T47D (cell line): ENCODE results near the gene IKZF1.

Experiments used
- DNase-seq, 2 experiments: peaks; one replicate each; pipeline versions ENCODE4 v3.0.0 to v3.0.0-alpha.2; 2011 to 2012; ENCODE audit warnings: low read depth in 1 of 2, low spot score in 1 of 2
- JUND ChIP-seq: IDR thresholded peaks from 2 replicates; pipeline ENCODE4 v1.6.1; 2012; ENCODE audit warnings: low read depth
- in situ Hi-C: cut with HindIII; loops from 2 replicates; pipeline ENCODE4 v1.10.0; 2016; ENCODE audit warnings: low sequenced_read_pairs, low pct_unique_long_range_greater_than_20kb

The IKZF1 gene

DNA sequence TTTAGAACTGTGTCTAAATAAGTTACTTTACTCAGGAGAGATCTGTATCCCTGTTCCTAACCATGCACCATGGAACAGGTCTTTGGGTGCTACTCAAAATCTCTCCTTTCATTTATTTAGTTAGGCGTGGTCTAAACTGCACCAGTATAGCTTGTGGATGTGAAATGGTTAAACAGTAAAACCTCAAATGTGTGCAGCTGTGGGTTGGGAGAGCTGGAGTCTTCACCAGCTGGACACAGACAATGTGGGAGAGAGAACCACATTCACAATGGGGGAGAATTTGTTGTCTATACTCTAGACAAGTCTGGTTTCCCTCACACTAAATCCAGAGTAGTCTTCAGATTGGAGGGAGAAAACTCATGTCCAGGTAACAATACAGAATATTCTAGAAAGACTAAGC, 31.2 kb upstream of the IKZF1 start:
- no peak for TF ChIP-seq JUND
- DNase-seq, result no peak
- in situ Hi-C loops, result no loop called here

DNA sequence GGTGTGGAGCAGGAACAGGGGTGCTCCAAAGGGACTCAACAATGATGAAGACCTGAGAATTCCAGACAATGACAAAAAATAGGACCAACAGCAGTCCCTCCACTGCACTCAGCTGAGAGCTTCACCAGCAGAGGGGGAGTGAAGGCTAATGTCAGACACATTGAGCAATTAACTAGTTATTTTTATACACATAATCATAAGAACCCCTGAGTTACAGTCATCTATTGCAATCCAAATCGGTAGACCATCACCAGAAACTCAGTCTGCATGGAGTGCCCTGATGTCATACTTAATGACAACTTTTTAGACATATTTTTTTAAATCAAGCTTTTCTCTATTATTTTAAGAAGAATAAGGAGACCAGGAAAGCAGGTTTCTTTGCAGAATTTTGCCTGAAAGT, 30.6 kb upstream of the IKZF1 start:
- no peak for DNase-seq
- TF ChIP-seq JUND, result no peak
- in situ Hi-C loops, result no loop called here

DNA sequence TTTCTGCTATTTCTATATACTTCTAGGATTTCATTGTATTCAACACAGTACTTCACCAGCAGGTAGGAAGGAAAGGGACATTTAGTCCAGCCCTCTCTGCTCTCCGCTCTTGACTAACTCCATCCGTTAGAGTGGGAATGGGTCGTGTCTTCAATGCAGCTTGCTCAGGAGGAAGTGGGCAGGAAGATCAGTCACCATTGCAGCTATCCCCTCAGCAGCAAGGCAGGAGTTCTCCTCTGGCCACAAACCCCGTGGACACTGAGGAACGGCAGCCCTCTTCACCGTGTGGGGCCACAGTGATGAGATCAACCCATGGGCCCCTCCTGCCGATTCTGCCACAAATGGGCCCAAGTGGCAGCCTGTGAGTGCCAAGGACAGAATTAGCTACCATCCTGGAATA, 30.2 kb upstream of the IKZF1 start:
- in situ Hi-C loops, result no loop called here
- TF ChIP-seq JUND, result no peak
- no peak for DNase-seq

DNA sequence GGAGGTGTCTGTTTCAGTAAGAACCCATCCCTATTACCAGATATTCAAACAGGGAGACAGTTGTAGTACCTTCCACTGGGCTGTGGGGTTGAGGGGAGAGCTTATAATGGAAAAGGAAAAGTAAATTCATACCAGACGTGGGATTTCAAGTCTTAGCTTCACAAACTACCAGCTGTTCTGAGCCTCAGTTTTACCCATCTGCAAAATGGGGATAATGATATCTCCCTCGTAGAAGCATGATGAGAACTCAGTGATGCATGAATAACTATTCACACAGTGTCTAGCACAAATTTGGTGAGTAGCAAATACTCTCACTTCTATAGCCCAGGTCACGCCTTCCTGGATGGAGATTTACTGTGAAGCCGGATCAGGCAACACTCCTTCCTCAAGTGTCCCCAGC, 29.1 kb upstream of the IKZF1 start:
- no peak for DNase-seq
- TF ChIP-seq JUND, result no peak
- in situ Hi-C loops, result no loop called here

DNA sequence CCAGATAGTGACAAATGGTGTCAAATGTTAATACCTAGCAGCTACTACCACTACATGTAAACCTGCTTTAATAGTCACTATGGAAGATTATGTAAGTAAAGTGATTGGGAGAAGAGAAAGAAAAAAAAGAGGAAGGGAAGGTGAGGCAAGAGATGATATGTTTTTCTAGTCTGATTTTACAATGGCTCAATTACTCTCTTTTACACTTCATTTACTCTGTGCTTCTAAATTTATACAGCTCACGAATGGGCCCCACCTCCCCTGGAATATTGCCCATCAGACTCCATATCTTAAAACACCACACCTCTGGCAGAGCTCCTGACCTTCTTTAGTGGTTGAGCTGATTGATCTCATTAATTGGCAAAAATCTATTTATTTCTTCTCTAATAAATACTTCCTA, 28.0 kb upstream of the IKZF1 start:
- TF ChIP-seq JUND, result no peak
- no peak for DNase-seq
- in situ Hi-C loops, result no loop called here

DNA sequence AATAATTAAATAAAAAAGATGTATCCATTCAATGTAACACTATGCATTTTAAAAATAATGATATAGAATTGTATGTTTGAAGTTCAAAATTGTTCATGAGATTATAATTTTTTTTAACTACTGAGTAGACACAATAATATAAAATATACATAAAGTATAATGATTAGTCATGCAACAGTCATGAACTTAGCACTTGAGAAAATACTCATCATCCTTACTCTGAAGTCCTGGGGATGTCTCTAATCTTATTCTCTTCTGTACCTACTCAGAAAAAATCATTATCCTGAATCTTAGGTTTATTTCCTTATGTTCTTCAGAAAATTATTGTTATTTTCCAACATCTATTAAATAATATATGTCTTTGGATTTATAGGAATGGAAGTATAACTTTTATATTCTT, 26.4 kb upstream of the IKZF1 start:
- no peak for TF ChIP-seq JUND
- in situ Hi-C loops, result no loop called here
- no peak for DNase-seq

DNA sequence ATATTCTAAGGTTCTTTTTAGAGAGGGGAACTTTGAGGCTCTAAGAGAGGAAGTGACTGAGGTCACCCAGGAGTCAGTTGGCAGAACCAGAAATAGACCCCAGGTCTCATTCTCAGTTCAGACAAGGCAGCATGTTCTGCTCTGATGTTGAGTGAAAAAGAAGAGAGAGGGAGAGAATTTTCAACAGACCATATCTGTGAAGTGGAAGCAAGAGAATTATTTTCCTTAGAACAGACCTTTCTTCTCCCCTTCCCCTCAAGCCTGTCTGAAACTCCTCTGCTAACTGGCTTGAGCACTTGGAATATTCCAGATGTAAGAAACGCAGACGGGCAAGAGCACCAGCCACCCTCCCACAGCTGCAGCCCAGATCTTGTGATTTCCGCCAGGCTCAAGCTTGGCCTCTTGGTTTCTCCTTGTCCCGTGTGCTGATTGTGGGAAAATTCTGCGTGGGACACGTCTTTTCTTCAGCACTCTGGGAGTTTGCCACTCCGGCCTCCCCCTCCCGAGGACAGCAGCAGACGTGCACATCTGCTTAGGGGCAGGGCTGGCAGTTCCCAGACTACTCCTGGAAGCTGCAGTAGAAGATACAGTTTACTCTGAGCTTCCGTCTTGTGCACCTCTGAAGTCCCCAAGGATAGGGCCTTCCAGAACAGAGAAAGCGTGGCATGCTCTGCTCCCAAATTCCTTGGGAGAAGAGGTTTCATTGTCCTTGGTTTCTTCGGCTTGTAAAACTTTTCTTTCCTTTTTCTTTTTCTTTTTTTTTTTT, 22.7 kb upstream of the IKZF1 start:
- in situ Hi-C loops, result no loop called here
- no peak for DNase-seq
- TF ChIP-seq JUND, result no peak

DNA sequence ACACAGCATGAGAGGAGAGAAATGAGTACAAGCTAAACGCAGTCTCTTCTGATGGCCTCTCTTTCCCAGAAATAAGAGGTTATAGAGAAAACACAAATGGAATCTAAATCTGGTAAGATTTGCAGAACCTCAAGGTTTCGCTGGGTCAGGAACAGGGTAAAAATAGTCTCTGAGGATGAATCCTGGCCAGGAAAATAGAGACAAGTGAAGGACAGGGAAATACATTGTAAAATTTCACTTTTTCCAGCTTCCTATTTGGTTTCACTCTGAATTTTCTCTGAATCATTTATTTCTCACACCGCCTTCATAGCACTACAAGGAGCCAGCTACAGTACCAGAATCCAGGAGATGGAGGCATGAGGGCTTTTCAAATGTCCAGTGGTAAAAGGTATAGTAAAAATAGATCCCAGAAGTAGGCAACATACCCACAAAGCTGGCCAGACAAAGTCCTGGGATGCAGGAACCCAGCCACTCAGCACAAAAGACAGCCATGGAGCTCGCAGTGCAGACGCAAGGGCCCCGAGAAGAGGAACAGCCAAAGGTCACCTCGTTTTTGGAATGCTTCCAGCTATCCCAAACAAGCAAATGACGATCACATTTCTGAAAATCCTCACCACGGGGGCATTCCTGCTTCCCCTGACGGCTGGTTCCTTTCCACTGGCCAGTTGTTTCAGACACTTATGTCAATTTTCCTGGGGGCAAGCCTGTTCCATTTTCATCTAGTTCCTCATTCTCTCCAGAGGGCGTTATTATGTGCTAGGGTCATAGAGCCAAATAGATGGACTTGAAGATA, 21.5 kb upstream of the IKZF1 start:
- in situ Hi-C loops, result no loop called here
- TF ChIP-seq JUND, result no peak
- DNase-seq, result no peak

DNA sequence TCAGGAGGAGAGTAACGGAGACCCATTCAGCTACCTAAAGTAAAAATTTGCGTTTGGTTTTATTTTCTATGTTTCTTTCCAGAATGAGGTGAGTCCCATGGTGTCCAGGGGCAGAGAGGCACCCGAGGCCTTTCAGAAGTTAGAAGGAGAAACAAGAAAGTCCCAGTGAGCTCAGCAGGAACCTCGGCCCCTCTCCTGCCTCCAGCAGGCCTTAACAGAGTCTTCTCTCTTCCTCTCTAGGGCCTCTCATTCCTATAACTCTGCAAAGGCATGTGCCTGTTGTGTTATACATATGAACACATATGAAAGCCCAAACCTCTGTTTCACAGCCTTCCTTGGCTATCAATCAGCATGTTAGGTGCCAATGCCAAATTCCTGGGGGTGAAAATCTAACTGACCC, 20.8 kb upstream of the IKZF1 start:
- no peak for DNase-seq
- TF ChIP-seq JUND, result no peak
- in situ Hi-C loops, result no loop called here

DNA sequence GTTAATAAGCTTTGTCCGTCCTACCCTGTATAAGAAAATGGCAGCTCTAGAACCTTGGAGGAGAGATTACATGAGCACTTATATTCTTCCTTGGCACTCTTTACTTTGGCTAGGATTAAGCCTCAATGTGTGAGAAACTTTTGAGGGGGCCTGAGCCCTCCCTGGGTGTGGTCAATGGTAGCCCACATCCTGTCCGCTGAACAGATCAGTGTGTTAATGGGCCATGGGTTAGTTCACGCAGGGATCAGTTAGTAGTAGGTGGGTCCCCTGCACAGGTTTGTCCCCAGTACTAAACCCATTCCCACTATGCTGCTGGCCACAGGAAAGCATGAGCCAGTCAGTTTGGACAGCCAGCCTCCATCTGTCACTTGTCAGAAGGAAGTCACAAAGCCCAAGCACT, 20.2 kb upstream of the IKZF1 start:
- DNase-seq, result no peak
- TF ChIP-seq JUND, result no peak
- in situ Hi-C loops, result no loop called here

DNA sequence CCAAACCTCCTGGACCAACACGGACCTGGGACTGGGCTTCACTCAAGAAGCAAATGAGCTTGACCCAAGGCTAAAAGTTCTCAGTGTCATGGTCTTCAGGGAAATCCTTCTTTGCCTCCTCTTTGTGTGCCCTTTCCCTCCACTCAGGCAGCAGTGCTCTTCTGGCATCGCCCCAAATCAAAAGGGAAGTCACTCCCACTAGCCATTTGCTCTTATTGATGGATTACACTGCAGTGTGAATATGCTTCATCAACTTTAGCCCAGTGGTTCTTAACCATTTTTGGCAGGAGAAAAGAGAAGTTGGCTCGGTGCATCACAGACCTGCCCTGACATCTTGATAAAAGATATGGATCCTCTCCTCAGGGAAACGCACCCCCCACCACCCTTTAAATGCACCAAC, 19.2 kb upstream of the IKZF1 start:
- no peak for DNase-seq
- no peak for TF ChIP-seq JUND
- in situ Hi-C loops, result no loop called here

DNA sequence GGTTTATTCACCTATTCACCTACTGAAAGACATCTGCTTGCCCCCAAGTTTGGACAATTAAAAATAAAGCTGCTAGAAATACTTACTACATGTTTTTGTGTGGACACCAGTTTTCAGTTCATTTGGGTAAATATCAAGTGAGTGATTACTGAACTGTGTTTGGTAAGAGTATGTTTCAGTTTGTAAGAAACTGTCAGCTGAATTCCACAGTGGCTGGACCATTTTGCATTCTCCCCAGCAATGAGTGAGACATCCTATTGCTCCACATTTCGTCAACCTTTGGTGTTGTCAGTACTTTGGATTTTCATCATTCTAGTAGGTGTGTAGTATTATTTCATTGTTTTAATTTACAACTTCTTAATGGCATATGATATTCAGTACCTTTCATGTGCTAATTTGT, 17.4 kb upstream of the IKZF1 start:
- no peak for DNase-seq
- TF ChIP-seq JUND, result no peak
- in situ Hi-C loops, result no loop called here

DNA sequence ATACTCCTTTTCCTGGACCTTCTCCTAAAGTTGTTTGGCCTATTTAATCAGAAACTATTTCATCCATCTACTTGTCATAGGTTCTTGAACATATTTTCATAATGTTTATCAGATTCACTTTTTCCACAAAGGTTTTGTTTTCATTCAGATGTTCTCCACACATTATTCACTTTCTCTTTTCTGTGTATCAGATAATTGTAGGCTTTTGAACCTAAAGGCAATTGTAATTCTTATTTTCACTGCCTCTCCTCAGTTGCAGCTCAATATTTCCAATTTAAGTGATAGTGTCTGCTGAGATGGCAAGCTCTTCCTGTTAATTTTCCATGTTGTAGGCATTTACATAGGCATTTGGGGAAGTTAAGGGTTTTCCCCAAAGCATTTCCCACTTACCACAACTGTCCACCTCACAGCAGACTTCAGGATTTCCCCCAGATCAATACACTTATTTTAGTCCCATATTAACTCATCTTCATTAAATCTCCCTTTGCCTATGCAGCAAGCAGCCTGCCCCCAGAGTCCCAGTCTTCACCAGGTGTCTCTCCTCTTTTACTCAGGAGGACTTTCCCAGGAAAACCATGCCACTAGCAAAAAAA, 12.3 kb upstream of the IKZF1 start:
- in situ Hi-C loops, result no loop called here
- DNase-seq, result no peak
- TF ChIP-seq JUND, result no peak

DNA sequence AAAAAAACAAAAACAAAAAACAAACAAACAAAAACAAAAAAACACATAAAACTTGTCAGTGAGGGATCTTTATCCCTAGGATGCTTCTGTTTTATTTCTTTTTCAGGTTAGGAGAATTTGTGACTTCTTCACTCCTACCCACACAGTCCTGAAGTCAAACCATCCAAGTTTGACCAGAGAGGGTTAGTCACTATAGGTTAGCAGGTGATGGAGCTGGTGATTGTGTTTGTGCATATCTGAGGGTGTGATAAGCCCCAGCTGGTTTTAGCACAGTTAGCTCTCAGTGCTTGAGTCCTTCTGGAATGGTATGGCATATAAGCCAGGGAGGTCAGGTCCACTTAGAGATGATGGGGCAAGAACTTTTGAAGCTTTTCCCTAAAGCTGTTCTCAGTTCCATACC, 11.8 kb upstream of the IKZF1 start:
- no peak for TF ChIP-seq JUND
- DNase-seq, result no peak
- in situ Hi-C loops, result no loop called here
